ENCODE measurements around the gene DDX54.
"Not testable (repeated sequence)": the region's sequence is repeated elsewhere in the genome, so short reads cannot be mapped to it uniquely, and the experiment has no call there.

The DDX54 gene

DNA sequence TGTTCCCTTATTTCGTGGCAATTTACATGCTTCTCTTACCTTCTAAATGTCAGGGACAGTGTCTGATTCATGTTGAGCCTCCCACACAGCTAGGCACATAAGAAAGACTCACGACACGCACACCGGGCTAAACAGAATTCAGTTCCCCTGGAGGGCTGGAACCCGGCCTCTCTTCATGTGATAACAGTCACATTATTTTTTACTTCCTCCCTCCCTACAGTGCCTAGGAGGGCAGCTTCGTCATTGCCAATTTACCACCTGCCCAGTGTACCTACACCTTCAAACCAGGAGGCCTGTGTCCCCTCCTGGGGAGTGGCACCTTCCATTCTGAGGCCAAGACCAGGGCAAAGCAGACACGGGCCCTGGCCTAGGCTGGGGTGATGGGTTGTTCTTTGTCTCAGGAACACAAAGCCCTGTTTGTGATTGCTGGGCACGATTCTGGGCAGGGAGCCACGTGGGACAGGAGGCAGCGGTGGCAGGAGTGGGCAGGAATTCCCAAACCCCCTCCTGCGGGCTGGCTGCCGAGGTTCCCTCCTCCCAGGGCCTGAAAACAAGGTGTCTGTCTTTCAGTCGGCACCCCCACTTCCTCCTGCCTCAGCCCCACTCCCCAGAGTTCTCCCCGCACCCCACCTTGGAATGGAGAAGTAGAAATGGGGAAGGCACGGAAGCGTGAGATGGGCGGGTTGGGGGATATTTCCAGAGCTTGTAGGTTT lies 42.9 kb downstream of the DDX54 start:
- DNase-seq (ENCODE audit: low read depth) = no peak

DNA sequence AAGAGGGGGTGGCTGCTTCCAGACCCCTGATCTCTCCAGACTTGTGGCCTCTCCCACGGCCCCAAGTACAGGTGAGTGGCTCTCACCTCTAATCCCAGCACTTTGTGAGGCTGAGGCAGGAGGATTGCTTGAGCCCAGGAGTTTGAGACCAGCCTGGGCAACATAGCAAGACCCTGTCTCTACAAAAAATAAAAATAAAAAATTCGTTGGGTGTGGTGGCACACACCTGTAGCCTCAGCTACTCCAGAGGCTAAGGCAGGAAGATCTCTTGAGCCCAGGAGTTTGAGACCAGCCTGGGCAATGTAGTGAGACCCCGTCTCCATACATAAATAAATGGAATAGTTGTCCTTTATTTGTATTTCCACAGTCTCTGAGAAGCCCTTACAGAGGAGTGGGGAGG lies 43.6 kb downstream of the DDX54 start:
- DNase-seq (ENCODE audit: low read depth) = not testable (repeated sequence)

DNA sequence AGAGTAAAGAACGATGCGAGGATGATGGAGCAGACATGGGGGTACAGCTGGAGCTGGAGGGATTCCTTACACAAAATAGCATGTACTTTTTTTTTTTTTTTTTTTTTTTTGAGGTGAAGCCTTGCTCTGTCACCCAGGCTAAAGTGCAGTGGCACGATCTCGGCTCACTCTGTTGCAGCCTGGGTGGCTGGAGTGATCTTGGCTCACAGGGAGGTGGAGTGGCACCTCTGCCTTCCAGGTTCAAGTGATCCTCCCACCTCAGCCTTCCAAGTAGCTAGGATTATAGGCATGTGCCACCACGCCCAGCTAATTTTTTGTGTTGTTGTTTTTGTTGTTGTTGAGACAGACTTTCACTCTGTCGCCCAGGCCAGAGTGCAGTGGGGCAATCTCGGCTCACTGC lies 44.6 kb downstream of the DDX54 start:
- no peak for DNase-seq (ENCODE audit: low read depth)

DNA sequence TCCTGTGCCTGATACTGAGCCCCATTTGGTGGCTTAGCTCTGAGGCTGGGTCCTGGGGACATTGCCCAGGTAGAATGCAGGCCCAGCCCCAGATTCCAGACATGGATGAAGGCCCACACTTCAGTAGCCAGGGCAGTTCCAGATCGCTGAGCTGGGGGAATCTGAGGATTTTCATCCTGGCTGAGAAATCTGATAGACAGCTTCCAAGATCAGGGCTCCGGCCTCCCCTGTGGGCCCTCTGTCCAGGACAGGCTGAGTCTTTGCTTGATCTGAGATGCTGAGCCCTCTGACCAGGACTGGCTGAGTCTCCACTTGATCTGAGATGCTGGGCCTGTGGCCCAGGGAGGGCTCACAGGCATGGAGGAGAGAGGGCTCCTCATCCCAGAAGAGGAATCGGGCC lies 46.5 kb downstream of the DDX54 start:
- DNase-seq (ENCODE audit: low read depth) = no peak

DNA sequence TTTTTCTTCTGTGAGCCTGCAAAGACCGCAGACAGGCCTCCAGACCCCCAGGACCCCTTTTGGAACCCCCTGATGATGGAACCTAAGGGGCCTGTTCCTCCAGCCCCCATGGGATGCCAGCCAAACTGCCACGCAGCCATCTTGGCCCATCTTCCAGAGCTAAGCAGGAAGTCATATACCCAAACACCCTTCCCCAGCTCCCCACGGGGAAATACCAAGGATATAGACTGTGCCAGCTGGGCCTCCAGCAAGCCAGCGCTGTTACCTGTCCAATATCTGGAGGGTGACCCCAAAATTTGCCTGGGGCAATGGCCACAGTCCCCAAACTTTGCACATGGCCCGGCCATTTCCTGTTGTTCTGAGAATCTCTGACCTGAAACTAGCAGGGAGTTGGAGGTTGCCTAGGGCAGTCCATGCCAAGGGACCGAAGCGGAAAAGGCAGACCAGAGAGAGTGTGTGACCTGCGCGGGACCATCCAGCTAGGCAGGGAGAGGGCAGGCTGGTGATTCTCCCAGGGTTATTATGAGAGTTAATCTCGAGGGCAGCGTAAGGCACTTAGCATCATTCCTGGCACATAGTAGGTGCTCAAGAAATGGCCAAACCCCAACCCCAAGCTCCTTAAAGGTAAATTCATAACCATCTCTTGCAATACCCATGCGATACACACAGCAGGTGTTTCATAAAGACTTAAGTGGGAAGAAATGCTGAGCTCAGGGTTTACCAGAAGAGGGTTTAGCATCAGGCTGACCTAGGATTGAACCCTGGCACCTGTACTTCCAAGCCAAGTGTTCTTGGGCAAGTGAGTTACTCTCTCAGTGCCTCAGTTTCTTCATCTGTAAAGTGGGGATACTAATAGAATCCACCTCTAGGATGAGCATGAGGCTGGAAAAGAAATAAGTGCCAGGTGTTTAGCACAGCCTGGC lies 47.2 kb downstream of the DDX54 start:
- DNase-seq (ENCODE audit: low read depth) = no peak

DNA sequence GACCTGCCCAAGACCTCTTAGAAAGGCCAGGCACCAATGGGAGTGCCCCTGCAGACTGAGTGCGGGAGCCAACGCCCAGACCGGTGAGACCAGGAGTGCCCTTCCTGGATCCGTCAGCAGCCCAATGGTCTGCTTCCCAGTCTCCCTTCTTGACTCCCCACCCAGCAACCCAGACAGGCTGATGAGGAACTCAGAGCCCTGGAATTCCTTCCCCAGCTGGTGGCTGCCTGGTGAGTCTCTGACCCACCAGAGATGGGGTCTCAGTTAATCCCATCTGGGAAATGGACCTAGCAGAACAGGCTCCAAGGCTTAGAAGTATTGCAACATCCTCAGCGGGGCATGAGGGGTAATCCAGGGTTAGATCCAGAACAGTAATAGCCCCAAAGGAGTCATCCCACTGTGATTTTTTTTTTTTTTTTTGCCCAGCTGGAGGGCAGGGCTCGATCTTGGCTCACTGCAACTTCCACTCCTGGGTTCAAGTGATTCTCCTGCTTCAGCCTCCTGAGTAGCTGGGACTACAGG lies 48.2 kb downstream of the DDX54 start:
- DNase-seq (ENCODE audit: low read depth) = no peak

DNA sequence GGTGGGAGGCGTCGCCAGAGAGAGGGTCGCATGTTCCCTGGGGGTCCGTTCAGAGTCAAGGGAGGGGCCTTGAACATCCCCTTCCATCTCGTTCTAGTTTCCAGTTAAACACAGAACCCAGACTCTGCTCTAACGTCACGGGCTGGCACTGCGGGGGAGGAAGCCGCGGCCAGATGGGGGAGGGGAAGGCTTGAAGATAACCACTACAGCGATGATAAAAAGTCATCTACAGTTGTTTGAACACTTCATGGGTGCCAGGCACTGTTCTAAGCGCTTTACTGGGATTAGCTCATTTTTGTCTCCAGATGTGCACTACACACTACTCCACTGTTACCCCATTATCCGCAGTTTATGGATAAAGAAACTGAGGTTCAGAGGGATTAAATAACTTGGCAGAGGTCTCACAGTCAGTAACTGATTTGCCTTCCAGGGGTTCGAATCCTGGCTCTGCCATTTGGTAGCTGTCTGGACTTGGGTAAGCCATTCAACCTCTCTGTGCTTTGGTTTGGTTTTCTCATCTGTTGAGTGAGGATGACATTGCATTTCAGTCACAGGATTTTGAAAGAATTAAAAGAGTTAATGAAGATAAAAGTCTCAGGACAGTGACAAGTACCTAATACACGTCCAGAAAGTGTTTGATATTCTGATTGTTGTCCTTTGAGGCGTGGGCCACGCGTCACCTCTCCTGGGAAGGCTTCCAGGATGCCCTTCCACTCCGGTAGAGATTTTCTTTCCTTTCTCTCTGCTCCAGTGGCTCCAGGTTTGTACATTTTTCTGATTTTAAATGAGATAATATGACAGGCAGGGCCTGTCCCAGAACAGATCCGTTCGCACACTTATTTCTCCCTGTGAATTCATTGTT lies 48.9 kb downstream of the DDX54 start:
- DNase-seq (ENCODE audit: low read depth) = peak; percentile 39

DNA sequence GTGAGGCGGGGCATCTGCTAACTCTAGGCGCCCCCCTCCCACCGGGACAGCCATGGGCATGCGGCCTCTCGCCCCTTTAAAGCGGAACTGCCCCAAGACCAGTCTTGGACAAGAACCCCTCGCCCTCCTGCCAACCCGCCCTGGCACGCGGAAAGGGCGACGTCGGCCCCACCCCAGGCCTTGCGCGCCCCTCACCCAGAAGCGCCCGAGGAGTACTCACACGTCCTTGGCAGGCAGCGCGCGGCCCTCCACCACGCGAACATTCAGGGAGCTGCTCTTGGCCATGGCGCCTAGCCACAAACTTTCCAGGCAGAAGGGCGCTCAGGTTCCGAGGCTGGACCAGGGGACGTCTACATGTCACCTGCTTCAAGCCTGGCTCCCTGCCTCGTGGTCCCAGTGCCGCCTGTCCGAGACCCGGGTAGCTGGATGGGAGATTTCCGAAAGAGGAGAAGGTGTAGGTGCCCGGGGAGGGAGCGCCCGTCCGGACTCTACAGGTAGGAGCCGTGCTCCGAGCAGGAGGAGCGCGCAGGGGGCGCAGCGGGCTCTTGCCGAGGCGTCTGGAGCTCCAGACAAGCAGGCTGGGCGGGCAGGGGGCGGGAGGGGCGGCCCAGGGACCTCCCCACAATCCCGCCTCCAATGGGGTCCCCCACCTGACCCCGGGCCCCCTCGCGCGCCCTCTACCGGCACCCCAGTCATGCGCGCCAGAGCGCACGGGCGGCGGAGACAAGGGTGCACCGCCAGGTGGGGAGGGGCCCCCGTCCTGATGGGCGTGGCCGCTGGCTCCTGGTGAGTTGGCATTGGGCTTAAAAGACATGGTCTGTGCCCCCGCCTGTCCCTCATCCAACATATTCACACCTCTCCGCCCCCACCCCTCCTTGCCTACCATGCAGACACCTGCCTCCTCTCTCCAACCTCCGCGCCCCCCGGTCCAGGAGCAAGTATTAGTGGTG lies 49.8 kb downstream of the DDX54 start, which contains the start of gene RASAL1:
TSS of gene RASAL1 (minus strand) at position 584 of the 950 bp plus-strand sequence. CDS start at position 285, 299 bp downstream.
- DNase-seq (ENCODE audit: low read depth) = peak; percentile 61

DNA sequence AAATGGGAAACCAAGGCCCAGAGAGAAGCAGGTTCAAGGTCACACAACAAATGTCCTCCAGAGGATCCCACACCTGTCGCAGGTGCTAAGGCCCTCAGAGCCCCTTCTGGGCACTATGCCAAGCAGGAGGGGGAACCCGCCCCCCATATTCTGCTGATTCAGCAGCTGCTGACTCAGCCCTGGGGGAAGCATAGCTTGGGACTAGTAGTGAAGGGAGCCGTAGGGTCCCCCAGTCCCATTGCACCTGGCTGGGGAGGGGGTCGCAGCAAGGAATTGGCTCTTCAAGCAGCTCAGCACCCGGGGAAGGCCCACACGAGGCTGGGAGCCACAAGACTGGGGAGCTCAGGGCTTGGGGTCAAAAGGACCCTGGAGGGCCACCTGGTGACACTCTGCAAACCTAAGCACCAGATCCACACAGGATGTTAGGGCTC lies 50.7 kb downstream of the DDX54 start:
- DNase-seq (ENCODE audit: low read depth) = no peak

DNA sequence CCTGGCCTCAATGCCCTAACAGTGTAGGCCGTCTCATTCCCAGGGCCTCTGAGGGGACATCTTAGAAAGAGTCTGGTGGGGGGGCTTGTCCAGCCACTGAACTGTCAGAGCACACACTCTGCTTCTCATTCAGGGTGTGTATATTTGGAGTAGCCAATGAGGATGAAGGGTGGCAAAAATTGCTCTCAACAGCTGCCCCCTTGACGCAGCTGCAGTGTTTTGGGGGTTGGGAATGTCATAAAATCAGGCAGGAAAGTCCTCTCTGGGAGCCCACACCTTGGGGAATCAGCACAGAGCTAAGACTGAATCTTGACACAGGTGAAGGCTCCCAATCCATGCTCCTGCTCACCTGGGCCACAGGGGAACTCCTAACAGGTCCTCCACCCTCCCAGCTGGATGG lies 51.2 kb downstream of the DDX54 start:
- no peak for DNase-seq (ENCODE audit: low read depth)

DNA sequence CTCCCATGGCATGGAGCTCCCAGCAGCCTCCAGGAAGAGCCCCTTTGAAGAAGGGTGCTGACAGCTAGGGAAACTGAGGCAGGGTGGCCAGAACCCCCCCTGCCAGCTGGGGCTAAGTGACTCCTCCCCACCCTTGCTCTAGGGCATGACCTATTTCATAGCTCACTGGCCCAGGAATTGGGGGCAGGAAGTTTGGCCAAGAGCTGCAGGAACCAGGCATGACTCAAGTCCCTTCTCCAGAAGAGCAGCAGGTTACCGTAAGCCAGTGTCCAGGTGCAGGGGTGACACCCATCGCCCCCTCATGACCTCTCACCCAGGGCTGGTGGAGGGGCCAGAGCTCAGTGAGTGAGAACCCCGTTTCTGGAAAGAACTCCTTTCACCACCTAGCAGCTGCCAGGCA lies 51.6 kb downstream of the DDX54 start:
- DNase-seq (ENCODE audit: low read depth) = no peak

DNA sequence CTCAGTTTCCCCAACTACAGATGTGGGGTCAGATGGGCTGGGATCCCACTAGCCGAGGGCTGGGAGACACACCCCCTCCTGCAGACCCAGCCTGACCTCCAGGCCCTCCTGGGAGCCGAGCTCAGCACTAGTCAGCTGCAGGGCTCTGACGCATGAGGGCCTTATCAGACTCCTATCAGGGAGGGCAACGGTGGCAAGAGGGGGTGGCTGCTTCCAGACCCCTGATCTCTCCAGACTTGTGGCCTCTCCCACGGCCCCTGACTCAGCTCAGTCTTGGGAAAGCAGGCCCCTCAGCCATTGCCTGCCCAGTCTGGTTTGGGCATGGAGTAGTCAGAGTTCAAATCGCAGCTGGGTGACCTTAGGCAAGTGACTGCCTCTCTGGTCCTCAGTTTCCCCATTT lies 52.2 kb downstream of the DDX54 start:
- DNase-seq (ENCODE audit: low read depth) = no peak

DNA sequence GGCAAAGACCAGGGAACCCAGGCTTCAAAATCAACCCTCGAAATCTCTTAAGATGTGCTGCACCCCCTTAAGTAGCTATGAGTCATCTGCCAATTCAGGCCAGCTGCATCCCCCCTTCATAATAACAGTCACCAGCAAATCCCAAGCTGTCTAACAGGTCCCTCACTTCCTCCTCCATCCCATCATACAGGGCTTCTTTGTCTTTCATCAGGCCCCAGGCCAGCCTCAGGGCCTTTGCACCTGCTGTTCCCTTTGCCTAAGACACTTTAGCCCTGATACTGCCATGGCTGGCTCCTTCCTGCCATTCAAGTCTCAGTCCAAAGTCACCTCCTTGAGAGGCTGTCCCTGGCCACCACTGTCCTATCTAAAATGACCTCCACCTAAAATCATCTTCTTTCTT lies 53.7 kb downstream of the DDX54 start:
- DNase-seq (ENCODE audit: low read depth) = no peak

DNA sequence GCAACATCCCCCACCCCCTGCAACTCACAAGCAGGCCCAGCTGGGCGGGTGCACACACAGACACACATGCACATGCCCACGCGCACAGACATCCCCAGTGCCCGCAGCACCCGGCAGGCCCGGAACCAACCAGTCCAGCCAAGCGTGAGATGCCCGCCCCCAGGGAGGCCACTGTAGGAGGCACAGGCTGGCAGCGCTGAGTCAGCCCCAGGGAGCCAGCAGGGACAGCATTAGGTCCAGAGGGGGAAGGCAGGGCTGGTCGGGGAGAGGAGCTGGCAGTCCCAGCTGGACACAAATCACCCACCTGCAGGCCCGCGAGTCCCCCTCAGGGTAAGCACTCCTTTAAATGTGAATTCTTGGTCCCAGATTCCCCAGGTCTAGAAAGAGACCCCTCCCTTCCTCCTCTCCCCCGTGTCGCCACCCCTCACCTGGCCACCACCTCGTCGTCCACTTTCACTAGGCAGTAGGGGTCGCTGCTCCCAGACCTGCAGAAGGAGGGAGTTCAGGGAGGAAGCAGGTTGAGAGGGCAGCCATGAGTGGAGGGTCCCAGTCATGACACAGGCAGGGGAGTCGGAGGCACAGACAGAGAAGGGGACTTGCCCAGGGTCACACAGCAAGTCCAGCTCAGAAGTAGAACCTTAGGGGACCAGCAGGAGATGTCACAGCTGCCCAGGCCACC lies 54.7 kb downstream of the DDX54 start:
- DNase-seq (ENCODE audit: low read depth) = no peak

DNA sequence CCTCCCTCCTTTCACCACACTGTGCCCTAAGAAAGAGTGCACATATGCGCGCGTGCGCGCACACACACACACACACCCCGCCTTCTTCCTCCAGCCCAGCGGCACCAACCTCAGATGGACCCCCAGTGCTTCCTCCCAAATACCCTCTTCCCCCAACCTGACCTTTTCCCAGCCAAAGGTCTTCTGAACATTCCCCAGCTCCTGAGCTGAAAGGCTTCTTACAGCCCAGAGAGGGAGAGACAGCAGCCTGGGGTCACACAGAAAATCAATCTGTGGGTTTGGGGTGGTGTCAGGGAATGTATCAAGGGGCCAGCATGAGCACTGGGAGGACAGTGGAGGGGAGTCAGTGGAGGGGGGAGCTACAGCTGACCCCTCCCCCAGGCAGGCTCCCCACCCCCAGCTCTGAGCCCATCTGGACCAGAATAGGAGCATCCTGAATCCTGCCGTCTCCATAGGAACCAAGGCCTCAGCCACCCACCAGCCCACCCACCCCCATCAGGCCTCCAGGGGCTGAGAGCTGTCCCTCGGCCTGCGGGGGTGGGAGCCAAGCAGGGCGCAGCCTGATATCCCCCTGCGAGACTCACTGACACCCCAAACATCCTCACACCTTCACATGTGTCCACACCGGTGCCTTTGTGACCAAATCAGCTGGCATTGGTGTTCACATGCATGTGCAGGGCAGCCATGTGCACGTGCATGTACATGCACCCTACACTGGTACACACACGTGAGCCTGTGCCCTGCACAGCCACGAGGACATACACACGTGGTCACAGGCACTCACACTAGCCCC lies 55.4 kb downstream of the DDX54 start:
- no peak for DNase-seq (ENCODE audit: low read depth)

DNA sequence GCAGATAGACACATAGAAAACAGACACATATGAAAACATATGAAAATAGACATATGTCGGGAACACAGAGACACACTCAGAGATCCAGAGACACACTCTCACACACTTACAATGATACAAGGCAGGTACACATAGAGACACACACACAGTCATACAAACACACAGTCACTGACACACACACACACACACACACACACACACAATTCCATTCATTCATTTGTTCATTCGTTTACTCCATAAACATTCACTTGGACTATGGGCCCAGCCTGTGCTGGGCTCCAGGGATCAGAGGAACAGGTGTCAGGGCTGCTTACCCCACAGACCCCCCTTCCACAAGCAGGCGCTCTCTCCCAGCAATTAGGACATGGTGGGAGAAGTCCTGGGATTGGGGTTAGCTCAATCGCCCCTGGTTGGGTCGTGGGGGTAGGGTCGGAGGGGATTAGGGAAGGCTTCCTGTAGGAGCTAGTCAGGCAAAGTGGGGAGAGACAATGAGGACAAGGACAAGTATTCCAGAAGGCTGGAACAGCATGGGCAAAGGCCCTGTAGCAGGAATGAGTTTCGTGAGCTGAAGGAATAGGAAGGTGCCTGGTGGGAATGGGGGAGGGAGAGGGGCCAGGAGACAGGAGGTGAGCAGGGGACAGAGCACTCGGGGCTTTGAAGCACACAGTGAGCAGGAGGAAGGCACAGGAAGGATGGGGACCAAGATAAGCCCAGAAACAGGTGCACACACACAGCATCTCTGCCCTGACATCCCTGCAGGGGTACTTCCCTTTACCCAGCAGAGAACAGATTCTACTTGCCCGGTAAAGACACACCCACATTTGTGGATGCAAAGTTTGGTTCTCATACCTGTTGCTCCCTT lies 56.2 kb downstream of the DDX54 start:
- no peak for DNase-seq (ENCODE audit: low read depth)

DNA sequence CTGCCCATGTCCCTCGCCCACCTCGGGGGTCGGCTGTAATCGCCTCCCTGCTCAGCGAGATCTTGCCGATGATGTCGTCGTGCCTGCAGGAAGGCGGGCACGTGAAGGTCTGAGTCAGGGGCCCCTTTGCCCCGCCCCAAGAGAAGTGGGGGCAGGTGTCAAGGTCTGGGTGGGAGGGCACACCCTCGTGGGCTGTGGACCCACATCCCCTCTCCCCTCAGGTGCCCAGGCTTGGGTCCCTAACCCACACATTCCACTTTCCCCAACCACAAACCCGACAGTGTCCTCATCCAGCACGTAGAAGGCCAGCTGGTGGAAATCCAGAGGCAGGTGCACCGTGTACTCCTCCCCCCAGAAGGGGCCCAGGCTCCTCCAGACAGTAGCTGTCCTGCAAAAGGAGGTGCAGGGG lies 57.5 kb downstream of the DDX54 start:
- no peak for DNase-seq (ENCODE audit: low read depth)

DNA sequence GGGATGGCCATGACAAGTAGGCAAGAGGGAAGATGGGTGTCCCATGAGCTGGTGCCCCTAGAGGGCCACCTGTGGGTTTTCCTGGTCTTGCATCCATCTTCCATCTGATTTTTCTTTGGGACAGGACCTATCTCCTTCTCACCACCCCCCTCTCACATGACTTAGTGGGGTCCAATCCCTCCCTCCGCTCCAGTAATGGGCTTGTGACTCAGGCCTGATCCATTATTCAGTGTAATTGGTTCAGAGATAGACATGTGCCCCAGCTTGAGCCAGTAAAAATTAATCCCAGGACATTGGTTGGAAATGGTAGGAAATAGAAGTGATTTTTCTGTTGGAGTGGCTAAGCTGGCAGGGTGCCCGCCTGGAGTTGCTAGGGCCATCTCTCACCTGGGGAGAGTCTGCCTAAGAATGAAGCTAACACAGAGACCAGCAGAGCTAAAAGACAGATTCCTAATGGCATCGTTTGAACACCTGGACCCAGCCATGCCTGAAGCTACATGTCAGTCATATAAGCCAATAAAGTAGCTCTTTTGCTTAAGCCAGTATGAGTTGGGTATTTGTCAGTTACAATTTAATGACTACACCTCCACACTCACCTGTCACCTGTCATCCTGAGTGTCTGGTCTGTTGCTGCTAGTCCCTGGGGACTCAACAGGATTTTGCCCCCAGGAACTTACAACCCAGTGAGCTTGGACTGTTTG lies 64.5 kb downstream of the DDX54 start:
- DNase-seq (ENCODE audit: low read depth) = no peak
